Measurements from ENCODE around the gene PIGZ.

The PIGZ gene

DNA sequence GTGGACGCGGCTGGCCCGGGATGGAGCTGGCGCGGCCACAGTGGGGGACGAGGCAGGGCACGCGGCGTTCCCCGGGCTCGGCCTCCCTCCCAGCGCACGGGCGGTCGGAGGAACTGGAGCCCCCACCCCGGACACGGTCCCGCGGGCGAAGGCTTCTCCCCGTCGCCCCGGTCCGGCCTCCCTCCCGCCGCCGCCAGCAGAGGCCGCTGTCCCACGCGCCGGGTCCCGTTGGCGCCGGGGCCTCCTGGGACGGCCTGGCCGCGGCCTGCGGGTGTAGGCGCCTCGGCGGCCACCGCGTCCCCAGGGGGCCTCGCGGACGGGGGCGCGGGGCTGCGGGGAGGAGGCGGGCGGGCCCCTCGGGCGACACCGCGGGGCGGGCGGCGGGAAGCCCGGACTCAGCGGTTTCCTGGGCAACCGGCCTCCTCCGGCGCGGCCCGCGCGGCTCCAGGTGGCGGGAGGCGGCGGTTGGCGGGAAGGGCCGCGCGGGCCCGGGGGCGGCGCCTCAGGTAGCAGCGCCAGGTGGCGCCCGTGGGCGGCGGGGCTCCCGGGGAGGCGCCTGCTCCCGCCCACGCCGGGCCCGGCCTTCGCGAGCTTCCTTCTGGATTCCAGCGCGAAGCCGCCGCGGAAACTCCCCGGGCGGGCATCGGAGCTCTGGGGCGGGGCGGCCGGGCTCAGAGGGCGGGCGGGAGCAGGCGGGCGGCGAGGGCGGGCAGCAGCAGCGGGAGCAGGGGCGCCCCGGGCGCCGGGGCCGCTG, 34.2 kb upstream of the PIGZ start:
- peak; percentile 63 to 70 for DNase-seq (ENCODE audit: low read depth in 1 of 2, low spot score in 1 of 2)

DNA sequence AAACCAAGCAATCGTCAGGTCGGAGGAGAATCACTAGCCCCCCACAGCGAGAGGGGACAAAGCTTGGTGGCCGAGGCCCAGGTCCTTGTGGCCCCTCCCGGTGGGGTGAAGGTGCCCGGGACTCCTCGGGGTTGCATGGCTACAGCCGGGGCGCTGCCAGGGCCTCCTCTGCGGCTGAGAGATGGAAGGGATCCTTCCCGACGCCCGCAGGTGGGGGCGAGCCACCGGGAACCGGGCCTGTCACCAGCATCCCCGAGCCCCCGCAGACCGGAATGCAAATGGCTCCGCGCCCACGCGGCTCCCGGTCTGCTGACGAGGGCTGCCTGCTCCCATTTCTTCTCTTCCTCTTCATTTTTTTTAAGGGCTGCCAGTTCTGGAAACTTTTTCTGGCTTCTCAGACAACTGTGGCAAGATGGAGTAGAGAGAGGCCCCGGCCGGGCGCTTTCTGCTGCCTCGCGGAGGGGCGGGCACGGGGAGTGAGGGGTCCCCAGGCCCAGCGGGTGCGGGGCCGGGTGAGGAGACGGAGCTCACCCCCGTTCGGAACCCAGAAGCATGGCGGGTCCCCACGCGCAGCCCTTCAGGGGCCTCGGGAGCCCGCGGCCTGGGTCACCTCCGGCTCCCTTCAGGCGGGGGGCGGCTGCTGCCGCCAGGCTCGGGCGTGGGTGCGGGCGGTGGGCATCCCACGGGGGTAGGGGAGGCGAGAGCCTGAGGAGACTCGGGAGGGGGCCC, 33.5 kb upstream of the PIGZ start:
- no peak for DNase-seq (ENCODE audit: low read depth in 1 of 2, low spot score in 1 of 2)

- no peak for DNase-seq (ENCODE audit: low read depth in 1 of 2, low spot score in 1 of 2)
These were observed 32.7 kb upstream of the PIGZ start for GRCh38 chr3:197001106-197001971.

- no peak for DNase-seq (ENCODE audit: low read depth in 1 of 2, low spot score in 1 of 2)
These were observed 31.6 kb upstream of the PIGZ start for GRCh38 chr3:197000211-197000610.

DNA sequence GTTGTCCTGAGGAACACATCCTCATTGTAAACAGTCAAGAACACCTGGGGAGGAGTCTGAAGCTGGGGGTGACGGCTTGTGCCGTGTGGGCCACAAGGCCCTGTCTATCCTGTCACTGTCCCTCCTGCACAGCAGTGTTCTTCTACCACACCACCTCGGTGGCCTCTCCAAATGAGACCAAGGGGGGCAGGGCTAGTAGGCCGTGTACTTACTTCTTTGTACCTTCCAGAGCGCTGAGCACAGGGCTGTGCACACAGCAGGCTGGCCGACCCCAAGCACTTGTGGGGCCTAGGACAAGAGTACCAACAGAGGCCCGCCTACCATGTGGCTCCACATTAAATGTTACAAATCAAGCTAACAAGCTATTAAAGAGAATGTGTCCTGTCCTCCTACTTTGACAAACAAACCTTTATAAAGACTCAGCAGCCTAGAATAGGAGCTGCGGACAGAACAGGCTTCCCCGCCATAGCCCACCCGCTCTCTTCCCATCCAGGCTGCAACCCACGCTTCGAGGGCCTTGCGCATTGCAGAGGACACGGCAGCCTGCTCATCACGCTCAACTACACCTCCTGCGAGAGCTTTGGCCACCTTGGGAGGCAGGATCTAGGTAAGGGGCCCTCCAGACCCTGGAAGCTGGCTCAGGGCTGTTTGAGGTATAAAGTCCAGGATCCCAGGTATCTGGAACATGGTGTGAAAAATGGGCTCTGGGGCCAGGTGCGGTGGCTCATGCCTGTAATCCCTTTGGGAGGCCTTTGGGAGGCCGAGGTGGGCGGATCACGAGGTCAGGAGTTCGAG, 30.5 kb upstream of the PIGZ start:
- DNase-seq (ENCODE audit: low read depth in 1 of 2, low spot score in 1 of 2) = no peak

- DNase-seq (ENCODE audit: low read depth in 1 of 2, low spot score in 1 of 2) = no peak
These were observed 28.7 kb upstream of the PIGZ start for GRCh38 chr3:196997311-196997710.

GRCh38 chr3:196996454-196997265, 28.0 kb upstream of the PIGZ start:
- no peak for DNase-seq (ENCODE audit: low read depth in 1 of 2, low spot score in 1 of 2)

GRCh38 chr3:196995646-196996355, 27.2 kb upstream of the PIGZ start:
- DNase-seq (ENCODE audit: low read depth in 1 of 2, low spot score in 1 of 2) = no peak

GRCh38 chr3:196995027-196995426, 26.4 kb upstream of the PIGZ start:
- no peak for DNase-seq (ENCODE audit: low read depth in 1 of 2, low spot score in 1 of 2)

DNA sequence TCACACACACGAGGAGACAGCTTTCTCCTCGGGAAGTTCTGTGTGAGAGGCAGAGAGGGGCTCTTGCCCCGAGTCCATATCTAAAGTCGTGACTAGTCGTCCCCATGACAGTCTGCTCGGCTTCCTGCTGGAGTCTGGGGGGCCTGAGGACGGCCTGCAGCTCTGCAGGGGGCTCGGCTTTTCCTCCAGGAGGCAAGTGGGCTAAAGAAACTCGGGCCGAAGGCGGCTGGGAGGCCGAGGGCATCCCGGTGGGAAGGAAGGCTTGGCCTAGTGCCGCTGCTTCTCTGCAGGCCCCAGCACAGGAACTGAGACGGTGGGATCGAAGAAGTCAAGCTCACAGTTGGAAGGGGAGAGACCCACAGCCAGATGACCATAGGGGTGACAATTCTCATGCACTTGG, 25.4 kb upstream of the PIGZ start:
- no peak for DNase-seq (ENCODE audit: low read depth in 1 of 2, low spot score in 1 of 2)

GRCh38 chr3:196992461-196993065, 23.9 kb upstream of the PIGZ start:
- DNase-seq (ENCODE audit: low read depth in 1 of 2, low spot score in 1 of 2) = no peak

DNA sequence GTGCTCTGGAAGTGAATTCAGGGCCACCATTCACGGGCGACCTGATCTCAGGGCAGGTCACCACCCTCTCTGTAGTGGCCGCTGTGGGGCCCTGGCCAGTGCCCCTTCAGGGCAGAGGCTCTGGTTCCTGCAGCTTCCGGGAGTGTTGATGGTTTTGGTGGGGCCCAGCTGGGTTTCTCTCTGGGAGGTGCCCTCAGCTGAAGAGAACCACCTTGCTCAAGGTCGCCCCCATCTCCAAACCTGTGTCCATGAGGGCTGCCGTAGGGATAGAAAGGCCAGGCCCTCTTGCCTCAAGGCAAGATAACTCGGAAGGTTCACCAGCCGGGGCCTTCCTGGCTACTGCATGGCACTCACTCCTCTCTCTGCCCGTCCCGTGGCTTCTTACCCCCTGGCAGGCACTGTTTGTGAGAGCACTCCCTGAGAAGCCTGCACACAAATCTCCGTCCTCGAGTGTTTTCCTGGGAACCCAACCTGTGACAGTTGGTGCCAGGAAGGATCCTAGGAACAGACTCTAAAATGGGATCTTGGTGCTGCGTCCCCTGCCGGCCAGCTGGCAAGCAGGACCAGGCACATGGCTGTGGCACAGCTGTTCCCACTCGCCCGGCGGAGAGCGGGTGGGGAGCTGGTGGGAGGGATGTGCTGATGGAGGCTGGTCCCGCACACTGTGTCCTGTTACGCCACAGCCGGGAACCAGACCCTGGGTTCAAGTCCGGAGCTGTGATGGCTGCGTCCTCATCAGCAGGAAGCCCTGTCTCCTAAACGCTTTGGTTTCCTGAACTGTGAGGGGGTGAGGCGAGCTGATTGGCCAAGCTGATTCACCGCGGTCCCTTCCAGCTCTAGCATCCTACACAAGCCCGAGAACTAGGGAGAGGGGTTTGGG, 23.2 kb upstream of the PIGZ start:
- no peak for DNase-seq (ENCODE audit: low read depth in 1 of 2, low spot score in 1 of 2)

GRCh38 chr3:196990601-196991007, 22.0 kb upstream of the PIGZ start:
- DNase-seq (ENCODE audit: low read depth in 1 of 2, low spot score in 1 of 2) = no peak

DNA sequence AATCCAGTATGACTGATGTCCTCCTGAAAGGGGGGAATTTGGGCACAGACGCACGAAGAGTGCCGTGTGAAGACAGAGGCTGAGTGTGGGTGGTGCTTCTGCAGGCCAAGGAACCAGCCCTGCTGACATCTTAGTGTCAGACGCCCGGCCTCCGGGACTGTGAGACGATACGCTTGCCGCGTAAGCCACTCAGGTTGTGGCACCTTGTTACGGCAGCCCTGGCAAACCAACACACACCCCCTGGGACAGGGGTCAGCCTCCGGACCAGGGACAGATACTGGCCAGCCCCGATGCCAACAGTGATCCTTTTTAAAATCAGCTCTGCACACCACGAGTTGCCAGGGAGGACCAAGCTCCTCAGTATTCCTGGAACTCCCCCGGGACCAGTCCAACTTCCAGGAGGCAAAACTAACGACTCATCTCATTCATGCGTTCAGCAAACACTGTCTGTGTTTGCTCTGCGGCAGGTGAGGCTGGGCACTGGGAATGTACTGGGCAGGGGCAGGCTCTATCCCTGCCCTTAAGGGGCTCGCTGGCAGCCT, 21.2 kb upstream of the PIGZ start:
- no peak for DNase-seq (ENCODE audit: low read depth in 1 of 2, low spot score in 1 of 2)

- DNase-seq (ENCODE audit: low read depth in 1 of 2, low spot score in 1 of 2) = no peak
These were observed 19.8 kb upstream of the PIGZ start for GRCh38 chr3:196988241-196989029.

DNA sequence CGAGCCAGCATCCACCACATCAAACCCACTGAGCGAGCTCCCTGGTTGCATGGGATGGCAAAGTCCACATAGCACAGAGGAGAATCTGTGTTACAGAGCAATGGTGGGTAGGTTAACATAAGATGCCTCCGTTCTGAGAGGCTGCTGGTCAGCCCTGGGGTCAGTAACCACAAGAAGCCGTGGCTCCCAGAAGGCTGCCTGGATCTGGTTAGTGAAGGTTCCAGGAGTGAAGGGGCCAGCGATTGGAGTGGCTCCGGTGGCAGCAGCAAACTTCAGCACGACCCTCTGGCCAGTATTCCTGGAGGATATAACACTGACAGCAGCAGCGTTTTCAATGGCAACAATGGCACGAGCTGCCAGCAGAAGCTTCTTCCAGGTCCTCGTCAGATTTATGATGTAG, 18.4 kb upstream of the PIGZ start:
- DNase-seq (ENCODE audit: low read depth in 1 of 2, low spot score in 1 of 2) = no peak
